Loucy (cell line): Measurements from ENCODE around the gene ARMC9.

Experiments
- CTCF ChIP-seq: fragments of 200-600 bp; sonication (generic); conservative IDR thresholded peaks from 2 replicates; pipeline ENCODE4 v1.5.1; 2014; ENCODE audit warnings: mild to moderate bottlenecking, antibody characterized with exemption, low read length
- EZH2phosphoT487 ChIP-seq: fragments of 200-600 bp; IDR thresholded peaks from 2 replicates; pipeline ENCODE4 v1.6.1; 2018; ENCODE audit warnings: antibody characterized with exemption, mild to moderate bottlenecking, moderate library complexity, borderline replicate concordance

DNA sequence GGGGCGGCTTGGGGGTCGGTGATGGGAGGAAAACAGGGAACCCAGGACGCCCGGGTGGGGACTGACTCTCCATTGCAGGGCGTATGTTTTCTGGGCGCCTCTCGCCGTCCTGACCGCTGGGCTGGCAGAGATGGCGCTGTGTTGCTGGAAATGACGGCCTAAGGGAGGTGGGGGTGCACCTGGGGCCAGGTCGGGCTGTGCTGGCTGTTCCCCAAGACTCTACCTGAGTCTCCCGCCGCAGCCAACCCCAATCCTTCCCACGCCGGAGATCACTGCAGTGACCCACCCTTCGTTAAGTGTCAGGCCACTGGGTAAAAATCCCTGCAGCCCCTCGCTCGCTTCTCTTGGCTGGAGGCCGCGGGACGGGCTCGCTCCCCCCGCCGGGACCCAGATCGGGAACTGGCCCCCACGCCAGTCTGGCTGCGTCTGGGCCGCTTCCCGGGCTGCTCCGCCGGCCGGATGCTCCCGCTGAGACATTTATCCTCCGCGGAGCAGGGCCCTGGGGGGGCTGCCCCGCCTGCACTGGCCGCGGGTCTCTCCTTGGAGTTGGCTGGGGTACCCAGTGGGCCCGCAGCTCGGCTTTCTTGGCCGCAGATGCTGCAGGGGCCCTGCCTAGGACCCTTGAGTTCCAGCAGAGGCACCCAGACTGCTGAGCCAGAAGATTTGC, 7.8 kb upstream of the ARMC9 start:
- TF ChIP-seq CTCF (no peak), EZH2phosphoT487 (no peak)
